ENCODE measurements around the gene GNG12. TPM values are rescaled to one million over a fixed set of nuclear protein-coding genes. Genes with fewer than 3 reads are reported as not detected.
"Not testable (repeated sequence)": the region's sequence is repeated elsewhere in the genome, so short reads cannot be mapped to it uniquely, and the experiment has no call there.

GNG12 gene
- total and polyA plus RNA-seq, 9 of the 15 experiments (the other 6 are each of a cell fraction or from before 2014, with no cell fraction given) = 2.6 to 6.0 (median 4.1) TPM

- ATAC-seq; POLR2A ChIA-PET; H2AFZ ChIP-seq (ENCODE audit: low read depth, low read length); intact Hi-C loops (cut with micrococcal nuclease); BruUV-seq (replicated peaks); FAIRE-seq; H3K9me3 ChIP-seq (replicated peaks; ENCODE audit: control insufficient read depth, insufficient read depth, low read depth, low read length); H3K4me2 ChIP-seq (ENCODE audit: insufficient read depth, low read length); DNase-seq (ENCODE audit: extremely low read depth in 1 of 4, low spot score in 3 of 4); H3K4me1 ChIP-seq (replicated peaks in 1 of 2; ENCODE audit: control insufficient read depth in 2 of 2, insufficient read depth in 2 of 2, low read length in 2 of 2); H3K27ac ChIP-seq (ENCODE audit: extremely low read depth, low read depth, low read length); H3K36me3 ChIP-seq (ENCODE audit: control insufficient read depth, insufficient read depth, low read length); CTCF ChIA-PET (ENCODE audit: low intra/inter-chr PET ratio); H3K27me3 ChIP-seq (ENCODE audit: control insufficient read depth in 2 of 2, insufficient read depth in 2 of 2, low read length in 2 of 2); H3K9ac ChIP-seq (ENCODE audit: insufficient read depth in 1 of 2, low read depth in 2 of 2, low read length in 2 of 2); in situ Hi-C loops (cut with MboI); H3K4me3 ChIP-seq; H4K20me1 ChIP-seq (replicated peaks; ENCODE audit: control insufficient read depth, insufficient read depth, low read length); H3K9me1 ChIP-seq (ENCODE audit: control insufficient read depth, insufficient read depth, low read length); H3K79me2 ChIP-seq (ENCODE audit: control insufficient read depth, insufficient read depth, low read length): not testable (repeated sequence)
- 11% methylated on average over 1 of the region's 1 CpG for WGBS (ENCODE audit: insufficient coverage, low coverage, missing lambda C conversion rate)
- TF ChIP-seq ZNF146 (CRISPR knock-in tag; IDR thresholded peaks at IDR 0.05; ENCODE audit: unreplicated experiment) (peak; percentile 97), RBM25 (IDR thresholded peaks at IDR 0.05; ENCODE audit: low read depth, low read length, severe bottlenecking) (peak; percentile 77)
These were observed 176.1 kb downstream of the GNG12 start for GRCh38 chr1:67657152-67657551.

- FAIRE-seq (no peak), DNase-seq (ENCODE audit: extremely low read depth in 1 of 4, low spot score in 3 of 4) (no peak), ATAC-seq (no peak)
- Histone ChIP-seq H3K4me3 (no peak overlapping the region), H4K20me1 (replicated peaks; ENCODE audit: control insufficient read depth, insufficient read depth, low read length) (no peaks in the 10 kb centered on the region), H3K9me1 (ENCODE audit: control insufficient read depth, insufficient read depth, low read length) (no peaks in the 10 kb centered on the region), H3K9ac (ENCODE audit: insufficient read depth in 1 of 2, low read depth in 2 of 2, low read length in 2 of 2) (no peak overlapping the region), H3K4me2 (ENCODE audit: insufficient read depth, low read length) (no peak overlapping the region), H3K9me3 (replicated peaks; ENCODE audit: control insufficient read depth, insufficient read depth, low read depth, low read length) (no peaks in the 10 kb centered on the region), H3K36me3 (ENCODE audit: control insufficient read depth, insufficient read depth, low read length) (no peaks in the 10 kb centered on the region), H3K27ac (ENCODE audit: extremely low read depth, low read depth, low read length) (no peak overlapping the region), H3K4me1 (replicated peaks in 1 of 2; ENCODE audit: control insufficient read depth in 2 of 2, insufficient read depth in 2 of 2, low read length in 2 of 2) (peaks cover 0 to 3% of the 10 kb centered on the region in 2 experiments; a peak in 2 of 5 replicates), H2AFZ (ENCODE audit: low read depth, low read length) (peak overlapping the region; percentile 11; the same call in 1 of the 2 replicates), H3K79me2 (ENCODE audit: control insufficient read depth, insufficient read depth, low read length) (no peaks in the 10 kb centered on the region), H3K27me3 (ENCODE audit: control insufficient read depth in 2 of 2, insufficient read depth in 2 of 2, low read length in 2 of 2) (no peaks in the 10 kb centered on the region)
- WGBS (ENCODE audit: insufficient coverage, low coverage, missing lambda C conversion rate) = 66% methylated on average over 2 of the region's 2 CpGs
- POLR2A ChIA-PET = interaction anchor here (0.7 kb wide), 1 partner anchor 30 kb away, joined by 3 read pairs; no protein-coding TSS in a partner anchor
- in situ Hi-C loops (cut with MboI) = no loop called here
- no TSS peak for BruUV-seq (replicated peaks)
- CTCF ChIA-PET (ENCODE audit: low intra/inter-chr PET ratio) = no interaction called here
- intact Hi-C loops (cut with micrococcal nuclease) = no loop called here
- TF ChIP-seq SNIP1 (IDR thresholded peaks at IDR 0.05; ENCODE audit: low read depth) (no peak), ZNF740 (CRISPR knock-in tag; IDR thresholded peaks at IDR 0.05) (no peak), ZNF740 (tag; IDR thresholded peaks at IDR 0.05) (no peak), SMAD2 (IDR thresholded peaks at IDR 0.05; ENCODE audit: low read depth, low read length) (no peak), HMGN3 (IDR thresholded peaks at IDR 0.05; ENCODE audit: borderline replicate concordance, extremely low read depth, insufficient read length, low read depth, low read length) (no peak), NR2F6 (CRISPR knock-in tag; IDR thresholded peaks at IDR 0.05) (no peak), ZNF586 (CRISPR knock-in tag; conservative IDR thresholded peaks at IDR 0.05) (no peak), PRPF4 (IDR thresholded peaks at IDR 0.05; ENCODE audit: insufficient read depth, low read depth, low read length, poor library complexity, severe bottlenecking) (no peak), ZKSCAN8 (CRISPR knock-in tag; IDR thresholded peaks at IDR 0.05) (no peak)
- TF ChIP-seq, protein P1, sequence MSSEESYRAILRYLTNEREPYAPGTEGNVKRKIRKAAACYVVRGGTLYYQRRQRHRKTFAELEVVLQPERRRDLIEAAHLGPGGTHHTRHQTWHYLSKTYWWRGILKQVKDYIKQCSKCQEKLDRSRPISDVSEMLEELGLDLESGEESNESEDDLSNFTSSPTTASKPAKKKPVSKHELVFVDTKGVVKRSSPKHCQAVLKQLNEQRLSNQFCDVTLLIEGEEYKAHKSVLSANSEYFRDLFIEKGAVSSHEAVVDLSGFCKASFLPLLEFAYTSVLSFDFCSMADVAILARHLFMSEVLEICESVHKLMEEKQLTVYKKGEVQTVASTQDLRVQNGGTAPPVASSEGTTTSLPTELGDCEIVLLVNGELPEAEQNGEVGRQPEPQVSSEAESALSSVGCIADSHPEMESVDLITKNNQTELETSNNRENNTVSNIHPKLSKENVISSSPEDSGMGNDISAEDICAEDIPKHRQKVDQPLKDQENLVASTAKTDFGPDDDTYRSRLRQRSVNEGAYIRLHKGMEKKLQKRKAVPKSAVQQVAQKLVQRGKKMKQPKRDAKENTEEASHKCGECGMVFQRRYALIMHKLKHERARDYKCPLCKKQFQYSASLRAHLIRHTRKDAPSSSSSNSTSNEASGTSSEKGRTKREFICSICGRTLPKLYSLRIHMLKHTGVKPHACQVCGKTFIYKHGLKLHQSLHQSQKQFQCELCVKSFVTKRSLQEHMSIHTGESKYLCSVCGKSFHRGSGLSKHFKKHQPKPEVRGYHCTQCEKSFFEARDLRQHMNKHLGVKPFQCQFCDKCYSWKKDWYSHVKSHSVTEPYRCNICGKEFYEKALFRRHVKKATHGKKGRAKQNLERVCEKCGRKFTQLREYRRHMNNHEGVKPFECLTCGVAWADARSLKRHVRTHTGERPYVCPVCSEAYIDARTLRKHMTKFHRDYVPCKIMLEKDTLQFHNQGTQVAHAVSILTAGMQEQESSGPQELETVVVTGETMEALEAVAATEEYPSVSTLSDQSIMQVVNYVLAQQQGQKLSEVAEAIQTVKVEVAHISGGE (CRISPR knock-in tag; IDR thresholded peaks at IDR 0.05) = no peak
These were observed 177.7 kb downstream of the GNG12 start for GRCh38 chr1:67655581-67655980.

All from K562 (cell line).